Esophagus muscularis mucosa (tissue), 2 donors: ENCODE results near the gene UNC5B.

Experiments
- POLR2A ChIP-seq: fragments of 450-650 bp; IDR thresholded peaks from one replicate; pipeline ENCODE4 v1.6.1; 2017; ENCODE audit warnings: antibody characterized with exemption, moderate library complexity, mild to moderate bottlenecking, low read depth
- POLR2AphosphoS5 ChIP-seq, 2 donors: sonication (generic); formaldehyde crosslinking; IDR thresholded peaks; one replicate each; pipeline ENCODE4 v1.6.1; 2017; ENCODE audit warnings: antibody characterized with exemption in 2 of 2

GRCh38 chr10:71307469-71308085 lies 95.2 kb downstream of the UNC5B start:
- no peak for TF ChIP-seq POLR2A
- TF ChIP-seq POLR2AphosphoS5 (IDR thresholded peaks at IDR 0.05) = no peak
